GM12872 (cell line): ENCODE measurements around the gene PAK1.

ENCODE experiments used
- CTCF ChIP-seq: IDR thresholded peaks from 3 replicates; pipeline ENCODE4 v1.5.1; 2011; ENCODE audit warnings: low read depth, mild to moderate bottlenecking, low read length, moderate library complexity; ENCODE audit not compliant: insufficient read depth

Gene PAK1

GRCh38 chr11:77515063-77515462 is 41.2 kb upstream of the PAK1 start:
- TF ChIP-seq CTCF = no peak

- no peak for TF ChIP-seq CTCF
Observed at GRCh38 chr11:77512092-77512491, 38.2 kb upstream of the PAK1 start.

GRCh38 chr11:77510851-77511250 is 37.0 kb upstream of the PAK1 start:
- no peak for TF ChIP-seq CTCF

- no peak for TF ChIP-seq CTCF
Observed at GRCh38 chr11:77510095-77510494, 36.2 kb upstream of the PAK1 start.

- no peak for TF ChIP-seq CTCF
Observed at GRCh38 chr11:77508019-77508418, 34.1 kb upstream of the PAK1 start.

- TF ChIP-seq CTCF = no peak
Observed at GRCh38 chr11:77506857-77507256, 33.0 kb upstream of the PAK1 start.

- no peak for TF ChIP-seq CTCF
Observed at GRCh38 chr11:77505956-77506355, 32.1 kb upstream of the PAK1 start.

GRCh38 chr11:77503006-77503405 is 29.1 kb upstream of the PAK1 start:
- TF ChIP-seq CTCF = no peak
